WI38 (cell line): ENCODE results near the gene RPL9.

Source experiments
- H3K4me3 ChIP-seq: 2 replicates; pipeline ENCODE4 v1.5.1; 2011; ENCODE audit warnings: low read depth, mild to moderate bottlenecking, control low read depth, low read length
- TF ChIP-seq, protein P1 (sequence below): IDR thresholded peaks from 2 replicates; pipeline ENCODE4 v1.5.1; 2012; ENCODE audit warnings: low read depth, mild to moderate bottlenecking, control low read depth, low read length

RPL9 gene

GRCh38 chr4:39451423-39452023, 7.2 kb downstream of the RPL9 start:
- TF ChIP-seq, protein P1, sequence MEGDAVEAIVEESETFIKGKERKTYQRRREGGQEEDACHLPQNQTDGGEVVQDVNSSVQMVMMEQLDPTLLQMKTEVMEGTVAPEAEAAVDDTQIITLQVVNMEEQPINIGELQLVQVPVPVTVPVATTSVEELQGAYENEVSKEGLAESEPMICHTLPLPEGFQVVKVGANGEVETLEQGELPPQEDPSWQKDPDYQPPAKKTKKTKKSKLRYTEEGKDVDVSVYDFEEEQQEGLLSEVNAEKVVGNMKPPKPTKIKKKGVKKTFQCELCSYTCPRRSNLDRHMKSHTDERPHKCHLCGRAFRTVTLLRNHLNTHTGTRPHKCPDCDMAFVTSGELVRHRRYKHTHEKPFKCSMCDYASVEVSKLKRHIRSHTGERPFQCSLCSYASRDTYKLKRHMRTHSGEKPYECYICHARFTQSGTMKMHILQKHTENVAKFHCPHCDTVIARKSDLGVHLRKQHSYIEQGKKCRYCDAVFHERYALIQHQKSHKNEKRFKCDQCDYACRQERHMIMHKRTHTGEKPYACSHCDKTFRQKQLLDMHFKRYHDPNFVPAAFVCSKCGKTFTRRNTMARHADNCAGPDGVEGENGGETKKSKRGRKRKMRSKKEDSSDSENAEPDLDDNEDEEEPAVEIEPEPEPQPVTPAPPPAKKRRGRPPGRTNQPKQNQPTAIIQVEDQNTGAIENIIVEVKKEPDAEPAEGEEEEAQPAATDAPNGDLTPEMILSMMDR = no peak
- no peak overlapping the region for H3K4me3 ChIP-seq

DNA sequence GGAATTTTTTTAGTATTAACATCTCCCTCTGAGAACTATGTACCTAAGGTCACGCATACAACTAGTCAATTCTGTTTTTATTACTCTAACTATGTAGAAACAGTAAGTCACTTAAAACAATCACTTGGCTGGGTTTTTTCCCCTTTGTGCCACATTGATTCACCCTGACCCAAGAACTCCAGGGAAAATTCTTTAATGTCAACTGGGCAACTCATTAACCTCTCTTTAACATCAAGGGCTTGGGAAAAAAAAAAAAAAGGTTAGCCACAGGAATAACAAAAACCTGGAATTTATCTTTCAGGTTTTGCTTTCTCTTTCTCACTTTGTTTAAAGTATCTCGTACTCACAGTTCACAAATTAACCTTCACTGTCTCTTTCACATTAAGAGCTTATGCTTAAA, 8.1 kb downstream of the RPL9 start:
- TF ChIP-seq, protein P1 = no peak
- H3K4me3 ChIP-seq = no peak overlapping the region

DNA sequence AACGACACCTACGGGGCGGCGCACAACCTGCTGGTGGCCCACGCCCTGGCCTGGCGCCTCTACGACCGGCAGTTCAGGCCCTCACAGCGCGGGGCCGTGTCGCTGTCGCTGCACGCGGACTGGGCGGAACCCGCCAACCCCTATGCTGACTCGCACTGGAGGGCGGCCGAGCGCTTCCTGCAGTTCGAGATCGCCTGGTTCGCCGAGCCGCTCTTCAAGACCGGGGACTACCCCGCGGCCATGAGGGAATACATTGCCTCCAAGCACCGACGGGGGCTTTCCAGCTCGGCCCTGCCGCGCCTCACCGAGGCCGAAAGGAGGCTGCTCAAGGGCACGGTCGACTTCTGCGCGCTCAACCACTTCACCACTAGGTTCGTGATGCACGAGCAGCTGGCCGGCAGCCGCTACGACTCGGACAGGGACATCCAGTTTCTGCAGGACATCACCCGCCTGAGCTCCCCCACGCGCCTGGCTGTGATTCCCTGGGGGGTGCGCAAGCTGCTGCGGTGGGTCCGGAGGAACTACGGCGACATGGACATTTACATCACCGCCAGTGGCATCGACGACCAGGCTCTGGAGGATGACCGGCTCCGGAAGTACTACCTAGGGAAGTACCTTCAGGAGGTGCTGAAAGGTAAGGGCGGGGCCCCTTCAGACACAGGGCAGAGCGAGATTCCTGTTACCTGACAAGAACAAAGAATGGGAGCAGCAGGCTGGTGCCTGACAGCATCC, 11.7 kb downstream of the RPL9 start:
- no peak overlapping the region for H3K4me3 ChIP-seq
- TF ChIP-seq, protein P1 = no peak

- TF ChIP-seq, protein P1 = no peak
- no peak overlapping the region for H3K4me3 ChIP-seq
Observed at GRCh38 chr4:39446483-39446841, 12.3 kb downstream of the RPL9 start.

GRCh38 chr4:39442998-39443397, 15.7 kb downstream of the RPL9 start:
- H3K4me3 ChIP-seq = no peak overlapping the region
- TF ChIP-seq, protein P1 = no peak

DNA sequence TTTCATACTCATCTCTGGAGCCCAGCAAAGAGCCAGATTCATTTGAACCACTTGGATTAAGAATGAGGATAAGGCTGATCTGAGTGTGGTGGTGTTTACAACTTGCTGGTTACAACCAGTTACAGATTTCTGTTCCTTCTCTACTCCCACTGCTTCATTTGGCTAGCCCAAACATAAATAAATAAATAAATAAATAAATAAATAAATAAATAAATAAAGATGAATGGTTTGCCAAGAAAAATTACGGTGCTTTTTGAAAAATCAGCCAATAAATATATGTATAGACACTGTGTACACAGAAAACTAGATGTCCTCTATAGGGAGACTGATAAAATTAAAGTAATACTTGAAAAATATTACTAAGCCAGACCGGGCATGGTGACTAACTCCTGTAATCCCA, 17.1 kb downstream of the RPL9 start:
- TF ChIP-seq, protein P1 = no peak

DNA sequence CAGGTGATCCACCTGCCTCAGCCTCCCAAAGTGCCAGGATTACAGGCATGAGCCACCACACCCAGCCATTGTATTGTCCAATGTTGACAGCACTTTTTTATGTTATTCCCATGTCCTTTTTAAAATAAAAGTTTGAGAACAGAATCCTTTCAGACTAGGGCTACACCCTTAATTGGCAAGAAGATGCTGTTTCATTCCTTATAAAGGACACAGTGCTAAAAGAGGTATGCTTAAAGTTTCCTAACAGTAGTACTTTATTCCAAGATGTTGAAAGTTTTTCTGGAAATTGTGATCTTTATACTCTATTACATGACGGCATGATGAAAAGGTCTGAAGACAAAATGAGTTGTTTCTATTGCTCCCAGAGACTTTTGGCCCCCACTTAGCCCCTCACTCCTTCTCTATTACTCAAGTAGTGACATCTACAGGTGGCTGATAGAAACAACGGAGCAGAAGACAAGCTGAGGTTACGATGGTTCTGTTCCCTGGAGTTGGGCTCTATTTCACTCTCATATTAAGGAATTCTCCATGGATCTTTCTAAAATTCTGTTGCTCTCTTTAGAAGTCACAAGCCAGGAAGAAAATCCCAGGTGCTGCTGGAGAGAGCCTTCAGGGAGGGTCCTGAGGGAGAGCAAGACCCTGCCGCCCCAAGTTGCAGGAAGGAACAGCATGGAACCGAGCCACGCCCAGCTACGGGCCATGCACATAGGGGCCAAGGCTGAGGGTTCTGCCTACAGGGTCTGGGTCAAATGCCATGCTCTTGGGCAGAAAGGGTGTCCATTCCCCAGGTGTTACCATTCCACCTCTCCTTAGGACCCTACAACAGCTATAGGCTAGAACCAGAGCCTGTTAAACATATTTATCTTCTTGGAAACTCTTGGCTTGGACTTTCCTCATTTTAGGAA, 22.8 kb downstream of the RPL9 start:
- TF ChIP-seq, protein P1 = no peak

More for the DNA sequence above, 17.1 kb downstream of the RPL9 start:
- H3K4me3 ChIP-seq = no peak overlapping the region

More for the DNA sequence above, 22.8 kb downstream of the RPL9 start:
- no peak overlapping the region for H3K4me3 ChIP-seq
